GM21515 (cell line): ENCODE data around the gene PRR30.

Experiments used
- ATAC-seq: cut with Tn5 transposase; IDR thresholded peaks from one replicate; pipeline ENCODE4 v1.9.1; 2021; ENCODE audit not compliant: unreplicated experiment

PRR30 gene

GRCh38 chr2:27155069-27155520 is 15.9 kb upstream of the PRR30 start:
- no peak for ATAC-seq

GRCh38 chr2:27154488-27154887 is 15.3 kb upstream of the PRR30 start:
- no peak for ATAC-seq

GRCh38 chr2:27152796-27153464 is 13.7 kb upstream of the PRR30 start:
- no peak for ATAC-seq

GRCh38 chr2:27152102-27152795 is 13.0 kb upstream of the PRR30 start:
- no peak for ATAC-seq

- ATAC-seq, result no peak
Measured at GRCh38 chr2:27150639-27151230, 11.5 kb upstream of the PRR30 start.

- no peak for ATAC-seq
Measured at GRCh38 chr2:27149570-27150405, 10.6 kb upstream of the PRR30 start.

- ATAC-seq, result no peak
Measured at GRCh38 chr2:27148801-27149439, 9.7 kb upstream of the PRR30 start, which contains the start of gene TCF23. Gene TCF23 (plus strand): TSS chr2:27149004. CDS start chr2:27149134, 130 bp downstream.

GRCh38 chr2:27147935-27148334 is 8.7 kb upstream of the PRR30 start:
- ATAC-seq, result no peak

- no peak for ATAC-seq
Measured at GRCh38 chr2:27145682-27146081, 6.5 kb upstream of the PRR30 start.

- ATAC-seq, result no peak
Measured at GRCh38 chr2:27143285-27143684, 4.1 kb upstream of the PRR30 start.

GRCh38 chr2:27138111-27138510 is 1.1 kb downstream of the PRR30 start:
- ATAC-seq, result no peak

GRCh38 chr2:27137322-27137935 is 1.8 kb downstream of the PRR30 start:
- ATAC-seq, result no peak

- no peak for ATAC-seq
Measured at GRCh38 chr2:27136751-27137150, 2.5 kb downstream of the PRR30 start.

- ATAC-seq, result no peak
Measured at GRCh38 chr2:27135478-27135955, 3.7 kb downstream of the PRR30 start.

- ATAC-seq, result no peak
Measured at GRCh38 chr2:27134781-27135477, 4.3 kb downstream of the PRR30 start.

GRCh38 chr2:27133905-27134780 is 5.1 kb downstream of the PRR30 start, which contains the start of gene PREB:
Gene PREB (minus strand): TSS chr2:27134636. CDS start chr2:27134421, 215 bp downstream.
- ATAC-seq, result peak; percentile 86

GRCh38 chr2:27133195-27133875 is 5.9 kb downstream of the PRR30 start:
- no peak for ATAC-seq

- no peak for ATAC-seq
Measured at GRCh38 chr2:27131429-27131828, 7.8 kb downstream of the PRR30 start.
